BE2C (cell line): Measurements from ENCODE around the gene KCNMA1.

Experiments used
- DNase-seq: peaks from one replicate; pipeline ENCODE4 v3.0.0-alpha.2; 2020
- H3K27me3 ChIP-seq: fragments of 250-450 bp; sonication (Bioruptor Pico); 2 replicates; pipeline ENCODE4 v1.5.1; 2020; ENCODE audit warnings: mild to moderate bottlenecking
- H3K36me3 ChIP-seq: fragments of 250-450 bp; sonication (Bioruptor Pico); 2 replicates; pipeline ENCODE4 v1.5.1; 2020; ENCODE audit warnings: mild to moderate bottlenecking
- H3K4me1 ChIP-seq: fragments of 250-450 bp; sonication (Bioruptor Pico); 2 replicates; pipeline ENCODE4 v1.5.1; 2020
- H3K4me3 ChIP-seq: 2 replicates; pipeline ENCODE4 v1.5.1; 2011; ENCODE audit warnings: low read depth, low read length
- H3K9me3 ChIP-seq: fragments of 250-450 bp; sonication (Bioruptor Pico); 2 replicates; pipeline ENCODE4 v1.5.1; 2020
- CTCF ChIP-seq: IDR thresholded peaks from 2 replicates; pipeline ENCODE4 v1.5.1; 2012; ENCODE audit warnings: mild to moderate bottlenecking, low read depth, low read length

The KCNMA1 gene

GRCh38 chr10:77068272-77068671, 569.3 kb downstream of the KCNMA1 start:
- Histone ChIP-seq H3K4me1 (no peaks in the 10 kb centered on the region; the same call in 1 of the 2 replicates), H3K9me3 (no peaks in the 10 kb centered on the region), H3K36me3 (no peaks in the 10 kb centered on the region), H3K27me3 (no peaks in the 10 kb centered on the region), H3K4me3 (no peak overlapping the region)
- DNase-seq = no peak
- no peak for TF ChIP-seq CTCF

- no peak for DNase-seq
- Histone ChIP-seq H3K36me3 (no peaks in the 10 kb centered on the region), H3K4me3 (no peak overlapping the region), H3K4me1 (no peaks in the 10 kb centered on the region), H3K9me3 (no peaks in the 10 kb centered on the region), H3K27me3 (no peaks in the 10 kb centered on the region)
- no peak for TF ChIP-seq CTCF
These were observed 575.2 kb downstream of the KCNMA1 start for GRCh38 chr10:77062381-77062780.

- no peak overlapping the region for H3K4me3 ChIP-seq
- H3K4me1 ChIP-seq = no peaks in the 10 kb centered on the region
- no peak for TF ChIP-seq CTCF
- no peaks in the 10 kb centered on the region for H3K9me3 ChIP-seq
- H3K36me3 ChIP-seq = no peaks in the 10 kb centered on the region
- no peak for DNase-seq
- no peaks in the 10 kb centered on the region for H3K27me3 ChIP-seq
These were observed 576.7 kb downstream of the KCNMA1 start for GRCh38 chr10:77060913-77061312.

- peaks cover 2% of the 10 kb centered on the region; the same call in 1 of the 2 replicates for H3K4me1 ChIP-seq
- TF ChIP-seq CTCF = no peak
- no peak for DNase-seq
- H3K9me3 ChIP-seq = no peaks in the 10 kb centered on the region
- no peak overlapping the region for H3K4me3 ChIP-seq
- H3K27me3 ChIP-seq = no peaks in the 10 kb centered on the region
- no peaks in the 10 kb centered on the region for H3K36me3 ChIP-seq
These were observed 581.0 kb downstream of the KCNMA1 start for GRCh38 chr10:77056650-77057049.

GRCh38 chr10:77052593-77052992, 585.0 kb downstream of the KCNMA1 start:
- Histone ChIP-seq H3K36me3 (no peaks in the 10 kb centered on the region), H3K4me3 (no peak overlapping the region), H3K27me3 (no peaks in the 10 kb centered on the region), H3K4me1 (peaks cover 4% of the 10 kb centered on the region; the same call in 1 of the 2 replicates), H3K9me3 (no peaks in the 10 kb centered on the region)
- no peak for DNase-seq
- no peak for TF ChIP-seq CTCF

- no peak for TF ChIP-seq CTCF
- Histone ChIP-seq H3K9me3 (no peaks in the 10 kb centered on the region), H3K4me3 (no peak overlapping the region), H3K36me3 (no peaks in the 10 kb centered on the region), H3K27me3 (no peaks in the 10 kb centered on the region), H3K4me1 (peaks cover 4% of the 10 kb centered on the region; the same call in 1 of the 2 replicates)
- DNase-seq = no peak
These were observed 585.8 kb downstream of the KCNMA1 start for GRCh38 chr10:77051837-77052236.
